HG03439 (cell line): ENCODE data around the gene GRAMD4.

Experiments
- ATAC-seq: cut with Tn5 transposase; IDR thresholded peaks from one replicate; pipeline ENCODE4 v1.9.1; 2021; ENCODE audit warnings: mild to moderate bottlenecking, moderate library complexity; ENCODE audit not compliant: unreplicated experiment

GRAMD4 gene

DNA sequence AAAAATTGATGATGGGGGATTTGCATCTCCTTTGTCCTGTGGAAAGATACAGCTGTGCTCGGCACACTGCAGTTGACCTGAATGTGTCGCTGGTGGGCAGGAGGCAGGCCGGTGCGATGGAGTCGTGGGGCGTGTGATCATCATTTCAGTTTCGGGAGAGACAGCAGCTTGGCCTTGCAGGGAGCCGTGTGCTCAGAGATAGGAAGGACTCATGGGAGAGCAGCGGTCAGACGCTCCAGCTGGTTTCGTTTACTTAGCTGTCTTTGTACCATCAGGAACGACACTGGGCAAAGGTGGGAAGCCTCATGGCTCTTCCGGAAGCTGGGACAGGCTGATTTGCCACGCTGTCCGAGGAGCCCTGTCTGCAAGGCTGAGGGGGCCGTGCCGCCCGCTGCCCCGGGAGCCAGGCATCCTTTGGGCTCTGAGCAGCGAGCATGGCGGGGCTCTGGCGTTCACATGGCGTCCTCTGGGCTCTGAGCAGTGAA, 32.7 kb downstream of the GRAMD4 start:
- ATAC-seq = no peak

- no peak for ATAC-seq
These were observed 33.4 kb downstream of the GRAMD4 start for GRCh38 chr22:46653596-46653995.

DNA sequence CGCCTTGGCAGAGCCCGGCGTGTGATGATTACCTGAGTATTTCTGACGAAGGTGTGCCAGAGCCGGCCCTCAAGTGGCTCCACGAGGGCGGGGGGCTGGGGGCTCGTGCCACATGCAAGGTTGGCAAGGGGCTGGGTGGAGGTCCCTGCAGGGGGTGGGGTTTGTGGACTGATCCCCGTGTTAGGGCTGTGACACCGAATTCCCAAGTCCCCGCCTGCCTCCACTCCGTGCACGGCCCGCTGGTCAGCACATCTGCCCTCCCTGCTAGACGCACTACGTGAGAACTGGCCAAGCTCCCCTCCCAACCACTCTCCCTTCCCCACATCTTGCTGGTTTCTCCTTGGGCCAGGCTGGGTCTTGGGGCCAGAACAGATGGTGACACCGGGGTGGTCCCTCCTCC, 34.2 kb downstream of the GRAMD4 start:
- no peak for ATAC-seq

- ATAC-seq = no peak
These were observed 34.9 kb downstream of the GRAMD4 start for GRCh38 chr22:46654927-46655595.

- ATAC-seq = no peak
These were observed 35.8 kb downstream of the GRAMD4 start for GRCh38 chr22:46655861-46656608.

DNA sequence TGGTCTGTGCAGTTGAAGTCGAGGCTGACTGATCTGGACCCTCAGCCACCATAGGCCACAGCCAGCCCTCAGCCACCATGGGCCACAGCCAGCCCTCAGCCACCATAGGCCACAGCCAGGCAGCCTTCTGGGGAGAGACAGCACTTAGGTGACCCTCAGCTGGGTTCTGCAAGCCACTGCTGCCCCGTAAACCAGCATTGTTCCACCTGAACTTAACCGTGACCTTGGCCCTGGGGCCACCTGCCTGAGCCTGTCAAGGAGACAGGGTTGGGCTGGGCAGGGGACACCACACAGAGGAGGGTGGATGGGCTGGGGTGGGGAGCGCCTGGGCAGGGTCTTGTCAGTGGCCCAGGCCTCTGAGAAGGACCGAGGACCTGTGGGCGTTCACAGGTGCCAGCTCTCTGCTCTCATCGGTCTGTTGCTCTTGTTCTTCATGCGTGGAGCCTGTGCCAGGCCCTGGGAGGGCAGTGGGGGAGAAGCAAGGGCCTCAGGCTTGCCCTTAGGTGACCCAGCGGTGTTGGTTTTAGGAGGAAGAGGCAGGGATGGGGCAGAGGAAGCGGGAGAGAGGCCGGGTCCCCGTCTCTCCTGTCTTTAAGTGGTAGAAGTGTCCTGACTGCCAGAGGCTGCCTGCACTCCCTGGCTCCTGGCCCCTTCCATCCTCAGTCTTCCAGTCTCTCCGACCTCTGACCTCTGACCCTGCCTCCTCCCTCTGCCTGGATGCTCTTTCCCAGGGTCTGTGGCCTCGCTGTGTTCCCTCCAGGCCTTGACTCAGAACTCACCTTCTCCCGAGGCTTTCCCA, 36.9 kb downstream of the GRAMD4 start:
- ATAC-seq = no peak

DNA sequence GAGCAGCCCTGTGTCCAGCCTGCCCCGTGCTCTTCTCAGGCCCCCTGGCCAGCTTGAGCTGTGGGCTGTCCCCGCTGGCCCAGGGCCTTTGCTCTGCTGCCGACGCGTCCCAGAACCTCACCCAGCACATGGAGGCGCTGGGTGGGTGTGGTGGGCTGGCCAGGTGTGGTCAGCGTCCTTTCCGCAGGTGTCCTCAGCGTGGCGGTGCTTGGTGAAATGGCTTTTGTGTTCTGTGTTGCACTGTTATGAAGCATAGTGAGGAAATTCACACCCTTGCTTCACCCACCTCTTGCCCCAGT, 37.4 kb downstream of the GRAMD4 start:
- no peak for ATAC-seq

GRCh38 chr22:46657996-46658947, 38.1 kb downstream of the GRAMD4 start:
- no peak for ATAC-seq

GRCh38 chr22:46659059-46659790, 39.0 kb downstream of the GRAMD4 start:
- no peak for ATAC-seq

DNA sequence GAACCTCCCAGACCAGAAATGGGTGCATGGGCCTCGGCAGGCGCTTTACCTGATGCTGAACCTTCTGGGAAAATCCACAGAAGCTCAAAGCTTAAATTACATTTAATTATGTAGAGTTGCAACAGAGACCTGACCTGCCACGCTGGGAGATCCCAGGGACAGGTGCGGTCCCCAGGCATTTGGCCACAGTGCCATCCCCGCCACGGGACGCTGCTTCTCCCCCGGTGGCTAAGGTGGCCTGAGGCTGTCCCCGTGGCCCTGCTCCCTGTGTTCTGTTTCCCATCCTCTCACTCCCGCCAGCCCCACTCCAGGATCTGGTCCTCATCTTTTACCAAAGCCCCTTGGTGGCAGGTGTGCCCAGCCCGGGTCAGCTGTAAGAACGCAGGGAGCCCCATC, 39.6 kb downstream of the GRAMD4 start:
- ATAC-seq = no peak

DNA sequence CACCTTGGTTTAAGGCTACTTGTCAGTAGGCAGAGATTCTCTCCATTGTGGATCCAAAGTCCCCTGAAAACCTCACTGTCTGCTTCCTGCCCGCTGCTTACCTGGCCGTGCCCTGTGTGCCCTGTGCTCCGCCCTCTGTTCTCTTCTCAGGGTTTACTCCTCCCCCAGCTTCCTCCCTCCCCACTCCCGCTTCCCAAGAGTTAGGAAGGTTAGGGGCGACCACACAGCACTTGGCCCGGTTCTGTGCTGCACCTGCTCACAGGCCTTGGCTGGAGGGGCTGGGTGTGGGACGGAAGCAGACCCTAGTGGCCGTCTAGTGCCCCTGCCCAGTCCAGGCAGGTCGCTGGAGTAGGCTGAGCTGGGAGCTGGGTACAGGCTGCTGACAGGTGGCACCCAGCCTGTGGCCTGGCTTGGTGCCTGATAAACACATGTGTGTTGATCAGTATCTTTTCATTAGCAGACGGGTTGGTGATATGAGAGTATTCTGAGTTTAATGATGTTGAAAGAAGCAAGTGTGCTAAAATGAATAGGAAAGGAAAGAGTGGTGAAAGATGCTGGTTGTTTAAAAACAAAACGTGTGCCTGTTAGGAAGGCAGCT, 40.5 kb downstream of the GRAMD4 start:
- no peak for ATAC-seq

DNA sequence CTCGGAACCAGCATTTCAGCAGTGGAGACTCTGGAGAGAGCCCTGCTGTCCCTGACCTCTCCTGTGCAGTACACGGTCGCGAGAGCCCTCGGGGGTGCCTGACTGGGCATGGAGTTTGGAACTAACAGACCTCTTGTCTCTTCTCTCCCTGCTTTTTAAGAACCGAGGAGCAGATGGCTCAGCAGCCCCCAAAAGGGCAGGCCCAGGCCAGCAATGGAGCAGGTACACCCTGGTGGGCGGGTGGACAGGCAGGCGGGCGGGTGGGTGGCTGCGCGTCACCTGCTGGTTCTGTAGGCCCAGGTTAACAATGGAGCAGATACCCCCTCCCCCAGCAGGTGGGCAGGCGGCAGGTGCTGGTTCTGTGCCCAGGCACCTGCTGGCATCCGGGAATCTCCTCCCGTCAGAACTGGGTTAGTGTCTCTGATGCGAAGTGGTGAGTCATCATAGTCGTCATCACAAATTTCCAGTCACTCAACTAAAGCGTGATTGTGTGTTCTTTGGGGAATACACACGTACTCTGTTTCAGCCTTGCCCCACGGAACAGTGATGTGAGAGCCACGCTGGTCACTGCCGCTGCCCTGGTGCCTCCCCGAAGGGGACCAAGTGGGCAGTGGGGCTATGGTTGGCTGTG, 41.1 kb downstream of the GRAMD4 start:
- ATAC-seq = no peak

- ATAC-seq = no peak
These were observed 42.0 kb downstream of the GRAMD4 start for GRCh38 chr22:46662226-46662625.

DNA sequence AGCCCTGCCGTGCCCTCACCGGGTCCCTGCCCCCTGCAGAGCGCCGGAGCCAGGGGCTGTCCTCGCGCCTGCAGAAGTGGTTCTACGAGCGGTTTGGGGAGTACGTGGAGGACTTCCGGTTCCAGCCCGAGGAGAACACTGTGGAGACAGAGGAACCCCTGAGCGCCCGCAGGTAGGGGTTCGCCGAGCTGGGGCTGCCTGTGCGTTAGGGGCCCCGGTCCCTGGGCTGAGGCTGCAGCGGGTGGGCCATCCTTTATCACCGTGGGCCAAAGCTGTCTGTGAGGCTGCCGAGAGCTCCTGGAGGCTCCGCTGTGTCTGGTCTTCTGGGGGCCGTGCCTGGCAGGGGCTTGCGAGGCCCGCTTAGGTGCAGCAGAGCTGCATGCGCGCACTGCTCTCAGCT, 42.8 kb downstream of the GRAMD4 start:
- ATAC-seq = no peak

DNA sequence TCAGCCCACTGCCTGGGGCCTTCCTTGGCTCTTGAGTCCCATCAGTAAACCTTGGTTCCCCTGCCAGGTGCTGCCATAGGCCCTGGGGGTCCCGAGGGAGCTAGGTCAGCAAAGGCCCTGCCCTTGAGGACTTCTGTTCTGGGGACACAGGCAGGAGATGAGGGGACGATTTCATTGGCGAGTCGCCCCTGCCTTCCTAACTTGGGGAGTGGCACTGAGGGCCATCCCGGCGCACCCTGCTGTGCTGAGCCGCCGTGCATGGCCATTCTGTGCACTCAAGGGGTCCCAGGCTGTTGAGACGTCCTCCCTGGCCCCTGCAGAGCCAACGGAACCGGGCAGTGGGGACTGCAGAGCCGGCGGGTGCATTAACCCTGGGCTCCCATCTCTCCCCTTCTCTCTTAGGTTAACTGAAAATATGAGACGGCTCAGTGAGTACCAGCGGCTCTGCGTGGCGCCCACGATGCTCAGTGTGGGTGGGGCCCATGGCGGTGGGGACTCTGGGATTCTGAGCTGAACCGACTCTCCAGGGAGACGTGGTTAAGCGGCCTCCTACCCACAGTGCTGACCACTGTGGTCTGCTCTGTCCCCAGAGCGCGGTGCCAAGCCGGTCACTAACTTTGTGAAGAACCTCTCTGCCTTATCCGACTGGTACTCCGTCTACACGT, 43.4 kb downstream of the GRAMD4 start:
- no peak for ATAC-seq

DNA sequence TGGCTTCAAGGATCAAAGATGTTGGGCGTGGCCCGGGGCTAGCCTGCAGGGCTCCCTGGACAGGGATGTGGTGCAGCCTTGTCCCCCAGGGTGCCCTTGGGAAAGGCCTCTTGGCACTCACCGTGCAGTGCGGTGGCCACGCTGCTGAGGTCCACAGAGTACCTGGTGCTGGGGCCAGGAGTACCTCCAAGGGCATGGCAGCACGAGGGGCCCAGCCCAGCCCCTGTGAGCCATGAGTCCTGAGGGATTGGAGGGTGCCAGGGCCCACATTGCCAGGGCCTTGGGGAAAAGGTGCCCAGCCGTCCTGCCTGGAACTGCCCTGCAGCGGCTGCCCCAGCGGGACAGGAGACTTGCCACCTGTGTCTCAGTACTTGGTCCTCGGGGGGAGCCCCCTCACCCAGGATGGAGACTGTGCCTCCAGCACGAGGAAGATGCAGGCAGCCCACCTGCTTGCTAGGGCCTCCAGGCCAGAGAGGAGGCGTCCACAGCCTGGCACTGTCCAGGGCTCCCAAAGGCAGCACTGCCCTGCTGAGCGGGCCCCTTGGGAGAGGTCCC, 44.2 kb downstream of the GRAMD4 start:
- ATAC-seq = no peak

GRCh38 chr22:46665151-46665695, 45.0 kb downstream of the GRAMD4 start:
- no peak for ATAC-seq

DNA sequence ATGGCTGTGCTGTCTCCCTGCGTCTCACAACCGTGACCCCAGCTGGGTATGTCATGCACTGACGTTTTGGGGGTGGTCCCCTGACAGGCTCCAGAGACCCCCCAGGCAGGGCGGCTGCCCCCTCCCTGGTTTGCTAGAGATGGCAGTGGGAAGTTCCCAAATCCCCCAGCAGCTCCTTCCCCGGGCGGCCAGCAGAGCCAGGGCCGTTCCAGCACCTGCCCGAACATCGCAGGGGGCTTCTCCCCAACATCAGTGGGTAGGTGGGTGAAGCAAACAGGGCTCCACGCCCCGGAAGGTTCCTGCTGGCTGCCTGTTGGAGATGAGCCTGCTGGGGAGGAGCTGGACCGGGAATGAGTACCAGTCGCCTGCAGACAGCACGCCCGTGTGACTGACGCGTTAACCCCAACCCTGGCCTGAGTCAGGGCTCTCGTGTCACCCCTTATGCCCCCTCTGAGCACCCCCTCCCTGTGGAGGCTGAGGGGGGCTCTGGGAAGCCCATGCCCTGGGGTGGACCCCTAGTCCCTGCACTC, 45.6 kb downstream of the GRAMD4 start:
- ATAC-seq = no peak
